Psoas muscle (tissue), 8 donors: ENCODE data around the gene FRAS1. TPM values are rescaled to one million over a fixed set of nuclear protein-coding genes. Genes with fewer than 3 reads are reported as not detected.

Source experiments
- ATAC-seq, 4 donors: fragments of 200-7000 bp; cut with Tn5 transposase; one replicate each; pipeline ENCODE4 v1.9.1; 2020; ENCODE audit warnings: moderate library complexity in 3 of 4, mild to moderate bottlenecking in 2 of 4
- DNase-seq, 2 donors: peaks; one replicate each; pipeline ENCODE4 v3.0.0-alpha.2; 2020
- H3K27ac ChIP-seq: fragments of 200-600 bp; one replicate; pipeline ENCODE4 v1.8.0; 2022
- H3K27me3 ChIP-seq, 3 donors: fragments of 200-600 bp in 1 of 3; one replicate each; pipeline versions ENCODE4 v1.6.1 to v1.8.0; 2013 to 2022; ENCODE audit warnings: low read length in 2 of 3, mild to moderate bottlenecking in 2 of 3, moderate library complexity in 1 of 3; ENCODE audit not compliant: insufficient read depth in 3 of 3
- H3K36me3 ChIP-seq, 2 donors: fragments of 200-600 bp in 1 of 2; one replicate each; pipeline versions ENCODE4 v1.6.1 to v1.8.0; 2013 to 2022; ENCODE audit warnings: low read depth in 1 of 2, mild to moderate bottlenecking in 1 of 2, moderate library complexity in 1 of 2; ENCODE audit not compliant: insufficient read depth in 1 of 2
- H3K4me1 ChIP-seq: fragments of 200-600 bp; one replicate; pipeline ENCODE4 v1.8.0; 2022
- H3K4me3 ChIP-seq: fragments of 200-600 bp; one replicate; pipeline ENCODE4 v1.8.0; 2022; ENCODE audit warnings: mild to moderate bottlenecking
- H3K9me3 ChIP-seq: fragments of 200-600 bp; one replicate; pipeline ENCODE4 v1.8.0; 2022
- CTCF ChIP-seq: fragments of 200-600 bp; IDR thresholded peaks from one replicate; pipeline ENCODE4 v1.8.0; 2022; ENCODE audit warnings: antibody characterized with exemption
- WGBS, 3 donors: extraction: QIAGEN DNeasy Blood & Tissue Kit; methylation state at CpG; one replicate each; pipeline versions ENCODE4 v1.1.6 to v1.1.7; 2013; 5-methylcytosine and 5-hydroxymethylcytosine counted together
- intact Hi-C, 2 donors: fragments of 100-400 bp; cut with DNase I; formaldehyde crosslinking; loops; one replicate each; pipeline versions ENCODE4 v1.11.0 to v1.14.2; 2022
- polyA plus RNA-seq, 3 donors: library from polyadenylated mRNA; stranded (reverse); fragments of 200-250 nt; gene quantifications; one replicate each; pipeline ENCODE4 v1.2.3, GENCODE V29; 2013
- total RNA-seq, 4 donors: library from RNA; stranded (reverse); fragmentation: NEBNext Ultra II Directional in 2 of 4; extraction: Animal tissue kit (Norgen Biotek cat#: 25700) in 2 of 4; gene quantifications; one replicate each; pipeline versions ENCODE4 v1.2.1 to v1.2.4, GENCODE V29; 2021 to 2023
- donor health status: healthy with polysubstance abuse.
- donor health status: DM: no; HTN: no; CAD: no; lungs with moderate emphysema.
- donor health status: Bipolar disorder and iron deficiency.
- donor health status: healthy.
- donor health status: DM: yes; HTN: yes; CAD: no.
- donor health status: DM: no; HTN: no; CAD: no.
- donor health status: DM: no; HTN: no; CAD: no.
- donor health status: DM: yes; HTN: yes; CAD: no.

Gene FRAS1
- total and polyA plus RNA-seq, 7 donors, result 0.08 to 3.0 (median 0.42) TPM

GRCh38 chr4:78570117-78570516 is 513.0 kb downstream of the FRAS1 start:
- TF ChIP-seq CTCF, result no peak
- Histone ChIP-seq H3K9me3 (no peaks in the 10 kb centered on the region), H3K36me3 (no peaks in the 10 kb centered on the region), H3K27me3 (no peaks in the 10 kb centered on the region), H3K4me3 (no peak overlapping the region), H3K27ac (no peak overlapping the region), H3K4me1 (no peaks in the 10 kb centered on the region)
- intact Hi-C loops, result no loop called here
- DNase-seq, result no peak
- 68 to 71% (median 69%) methylated on average over 2 of the region's 2 CpGs for WGBS, 3 donors
- ATAC-seq, result no peak

DNA sequence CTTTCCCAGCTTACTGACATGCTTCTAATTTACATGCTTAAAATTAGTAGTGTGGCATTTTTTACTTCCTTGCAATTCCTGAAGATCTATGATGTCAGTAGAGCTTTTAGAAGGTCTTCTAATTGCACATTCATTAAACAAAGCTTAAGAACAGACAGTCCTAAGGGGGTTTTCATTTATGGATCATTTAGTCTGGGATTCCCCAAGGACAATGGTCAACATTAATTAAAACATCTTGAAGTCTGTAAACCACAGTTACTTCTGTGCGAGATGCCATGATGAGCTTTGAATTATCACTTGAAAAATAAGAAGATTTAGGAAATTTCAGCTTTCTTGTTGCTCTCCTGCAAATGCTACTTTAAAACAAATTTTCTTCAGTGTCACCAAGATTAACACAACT is 514.7 kb downstream of the FRAS1 start:
- no peaks in the 10 kb centered on the region for H3K9me3 ChIP-seq
- no peak for DNase-seq
- no peak overlapping the region for H3K27ac ChIP-seq
- intact Hi-C loops, result no loop called here
- no peaks in the 10 kb centered on the region for H3K4me1 ChIP-seq
- 90 to 92% (median 92%) methylated on average over 1 of the region's 1 CpG for WGBS, 3 donors
- TF ChIP-seq CTCF, result no peak
- ATAC-seq, result no peak
- no peaks in the 10 kb centered on the region for H3K27me3 ChIP-seq
- H3K4me3 ChIP-seq, result no peak overlapping the region
- no peaks in the 10 kb centered on the region for H3K36me3 ChIP-seq

GRCh38 chr4:78578674-78579425 is 521.7 kb downstream of the FRAS1 start:
- no peak for TF ChIP-seq CTCF

DNA sequence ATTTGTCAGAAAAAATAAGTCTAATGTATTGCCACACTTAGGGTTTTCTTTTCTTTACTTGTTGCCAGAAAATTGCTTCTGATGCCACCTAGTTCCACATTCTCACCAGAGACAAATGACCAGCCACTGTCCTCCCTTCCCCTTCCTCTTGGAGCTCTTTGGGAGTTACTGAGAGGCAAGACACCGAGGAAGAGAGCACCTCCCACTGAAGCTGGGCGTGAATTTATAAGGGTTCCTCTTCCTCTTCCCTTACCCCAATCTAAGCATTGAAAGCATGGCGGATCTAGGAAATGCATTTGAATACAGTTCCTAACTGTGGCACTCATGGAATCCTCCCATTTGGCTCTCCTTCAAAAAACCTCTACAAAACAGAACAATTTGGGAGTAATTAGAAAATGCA is 524.5 kb downstream of the FRAS1 start:
- 60 to 73% (median 72%) methylated on average over 3 of the region's 3 CpGs for WGBS, 3 donors
- Histone ChIP-seq H3K4me1 (no peaks in the 10 kb centered on the region), H3K4me3 (no peak overlapping the region), H3K27ac (no peak overlapping the region), H3K36me3 (no peaks in the 10 kb centered on the region), H3K27me3 (no peaks in the 10 kb centered on the region), H3K9me3 (no peaks in the 10 kb centered on the region)
- no peak for DNase-seq
- no peak for ATAC-seq
- TF ChIP-seq CTCF, result no peak
- intact Hi-C loops, result no loop called here

More at GRCh38 chr4:78578674-78579425, 521.7 kb downstream of the FRAS1 start:
- Histone ChIP-seq H3K9me3 (no peaks in the 10 kb centered on the region), H3K4me3 (no peak overlapping the region), H3K36me3 (no peaks in the 10 kb centered on the region), H3K4me1 (no peaks in the 10 kb centered on the region), H3K27ac (no peak overlapping the region), H3K27me3 (no peaks in the 10 kb centered on the region)
- intact Hi-C loops, result no loop called here
- 80 to 90% (median 86%) methylated on average over 3 of the region's 3 CpGs for WGBS, 3 donors
- DNase-seq (no peak), ATAC-seq (no peak)
